ENCODE measurements around the gene CCDC187.
A peak's percentile ranks its signal among the peaks of the same experiment; 100 is the strongest.

Gene CCDC187

GRCh38 chr9:136244122-136244968, 59.5 kb downstream of the CCDC187 start:
- Histone ChIP-seq H3K27me3 (ENCODE audit: insufficient read depth, low read depth) (peaks cover 31% of the 10 kb centered on the region), H3K4me1 (ENCODE audit: low read depth, poor library complexity, severe bottlenecking) (peaks cover 28% of the 10 kb centered on the region), H3K36me3 (ENCODE audit: insufficient read depth) (no peaks in the 10 kb centered on the region), H3K9ac (peak overlapping the region; percentile 79; the same call in 1 of the 2 replicates), H2AFZ (ENCODE audit: low read depth) (no peak overlapping the region; the same call in 1 of the 2 replicates), H3K4me2 (peak overlapping the region; percentile 96), H3K4me3 (IDR thresholded peaks at IDR 0.05; ENCODE audit: insufficient read depth, low read depth, low read length) (no peak overlapping the region), H4K20me1 (ENCODE audit: insufficient read depth) (no peaks in the 10 kb centered on the region), H3K79me2 (ENCODE audit: insufficient read depth, low read depth) (peaks cover 52% of the 10 kb centered on the region; the same call in 1 of the 2 replicates), H3K27ac (peak overlapping the region; percentile 17; the same call in 1 of the 2 replicates)
- no peak for TF ChIP-seq CTCF (conservative IDR thresholded peaks at IDR 0.05; ENCODE audit: low read depth, low read length)

GRCh38 chr9:136243631-136244030, 60.3 kb downstream of the CCDC187 start:
- peaks cover 59% of the 10 kb centered on the region; the same call in 1 of the 2 replicates for H3K79me2 ChIP-seq (ENCODE audit: insufficient read depth, low read depth)
- H3K36me3 ChIP-seq (ENCODE audit: insufficient read depth) = no peaks in the 10 kb centered on the region
- H3K4me1 ChIP-seq (ENCODE audit: low read depth, poor library complexity, severe bottlenecking) = peaks cover 28% of the 10 kb centered on the region
- no peak overlapping the region for H3K4me3 ChIP-seq (IDR thresholded peaks at IDR 0.05; ENCODE audit: insufficient read depth, low read depth, low read length)
- no peak overlapping the region for H2AFZ ChIP-seq (ENCODE audit: low read depth)
- H3K9ac ChIP-seq = no peak overlapping the region; the same call in 1 of the 2 replicates
- peak overlapping the region; percentile 96 for H3K4me2 ChIP-seq
- TF ChIP-seq CTCF (conservative IDR thresholded peaks at IDR 0.05; ENCODE audit: low read depth, low read length) = no peak
- peaks cover 24% of the 10 kb centered on the region for H3K27me3 ChIP-seq (ENCODE audit: insufficient read depth, low read depth)
- no peaks in the 10 kb centered on the region for H4K20me1 ChIP-seq (ENCODE audit: insufficient read depth)
- peak overlapping the region; percentile 10; the same call in 1 of the 2 replicates for H3K27ac ChIP-seq

GRCh38 chr9:136242918-136243525, 60.9 kb downstream of the CCDC187 start:
- peaks cover 18% of the 10 kb centered on the region for H3K27me3 ChIP-seq (ENCODE audit: insufficient read depth, low read depth)
- no peak overlapping the region for H3K9ac ChIP-seq
- 0 out of 2 replicates have a peak, but pooled peaks have one; percentile 25 for TF ChIP-seq CTCF (conservative IDR thresholded peaks at IDR 0.05; ENCODE audit: low read depth, low read length)
- peak overlapping the region; percentile 10; the same call in 1 of the 2 replicates for H3K27ac ChIP-seq
- H3K4me3 ChIP-seq (IDR thresholded peaks at IDR 0.05; ENCODE audit: insufficient read depth, low read depth, low read length) = no peak overlapping the region
- no peak overlapping the region for H2AFZ ChIP-seq (ENCODE audit: low read depth)
- peak overlapping the region; percentile 96; the same call in 1 of the 2 replicates for H3K4me2 ChIP-seq
- peaks cover 65% of the 10 kb centered on the region; the same call in 1 of the 2 replicates for H3K79me2 ChIP-seq (ENCODE audit: insufficient read depth, low read depth)
- peaks cover 33% of the 10 kb centered on the region for H3K4me1 ChIP-seq (ENCODE audit: low read depth, poor library complexity, severe bottlenecking)
- H4K20me1 ChIP-seq (ENCODE audit: insufficient read depth) = no peaks in the 10 kb centered on the region
- H3K36me3 ChIP-seq (ENCODE audit: insufficient read depth) = no peaks in the 10 kb centered on the region

- H3K79me2 ChIP-seq (ENCODE audit: insufficient read depth, low read depth) = peaks cover 69% of the 10 kb centered on the region; the same call in 1 of the 2 replicates
- no peaks in the 10 kb centered on the region for H4K20me1 ChIP-seq (ENCODE audit: insufficient read depth)
- H3K4me3 ChIP-seq (IDR thresholded peaks at IDR 0.05; ENCODE audit: insufficient read depth, low read depth, low read length) = no peak overlapping the region
- no peak overlapping the region for H3K27ac ChIP-seq
- no peaks in the 10 kb centered on the region for H3K36me3 ChIP-seq (ENCODE audit: insufficient read depth)
- TF ChIP-seq CTCF (conservative IDR thresholded peaks at IDR 0.05; ENCODE audit: low read depth, low read length) = no peak
- peaks cover 37% of the 10 kb centered on the region for H3K4me1 ChIP-seq (ENCODE audit: low read depth, poor library complexity, severe bottlenecking)
- no peak overlapping the region for H3K4me2 ChIP-seq
- H3K9ac ChIP-seq = no peak overlapping the region
- H3K27me3 ChIP-seq (ENCODE audit: insufficient read depth, low read depth) = peaks cover 11% of the 10 kb centered on the region
- no peak overlapping the region for H2AFZ ChIP-seq (ENCODE audit: low read depth)
These were observed 61.6 kb downstream of the CCDC187 start for GRCh38 chr9:136242248-136242647.
